Effector CD4-positive, alpha-beta T cell (primary cell): ENCODE measurements around the gene DICER1.
"Not testable (repeated sequence)": the region's sequence is repeated elsewhere in the genome, so short reads cannot be mapped to it uniquely, and the experiment has no call there.

Source experiments
- DNase-seq: peaks from one replicate; pipeline ENCODE4 v3.0.0-alpha.2; 2020
- total RNA-seq: gene quantifications from one replicate; lab custom pipeline; 2026; lab: John Stamatoyannopoulos, UW

DICER1 gene, protein sequence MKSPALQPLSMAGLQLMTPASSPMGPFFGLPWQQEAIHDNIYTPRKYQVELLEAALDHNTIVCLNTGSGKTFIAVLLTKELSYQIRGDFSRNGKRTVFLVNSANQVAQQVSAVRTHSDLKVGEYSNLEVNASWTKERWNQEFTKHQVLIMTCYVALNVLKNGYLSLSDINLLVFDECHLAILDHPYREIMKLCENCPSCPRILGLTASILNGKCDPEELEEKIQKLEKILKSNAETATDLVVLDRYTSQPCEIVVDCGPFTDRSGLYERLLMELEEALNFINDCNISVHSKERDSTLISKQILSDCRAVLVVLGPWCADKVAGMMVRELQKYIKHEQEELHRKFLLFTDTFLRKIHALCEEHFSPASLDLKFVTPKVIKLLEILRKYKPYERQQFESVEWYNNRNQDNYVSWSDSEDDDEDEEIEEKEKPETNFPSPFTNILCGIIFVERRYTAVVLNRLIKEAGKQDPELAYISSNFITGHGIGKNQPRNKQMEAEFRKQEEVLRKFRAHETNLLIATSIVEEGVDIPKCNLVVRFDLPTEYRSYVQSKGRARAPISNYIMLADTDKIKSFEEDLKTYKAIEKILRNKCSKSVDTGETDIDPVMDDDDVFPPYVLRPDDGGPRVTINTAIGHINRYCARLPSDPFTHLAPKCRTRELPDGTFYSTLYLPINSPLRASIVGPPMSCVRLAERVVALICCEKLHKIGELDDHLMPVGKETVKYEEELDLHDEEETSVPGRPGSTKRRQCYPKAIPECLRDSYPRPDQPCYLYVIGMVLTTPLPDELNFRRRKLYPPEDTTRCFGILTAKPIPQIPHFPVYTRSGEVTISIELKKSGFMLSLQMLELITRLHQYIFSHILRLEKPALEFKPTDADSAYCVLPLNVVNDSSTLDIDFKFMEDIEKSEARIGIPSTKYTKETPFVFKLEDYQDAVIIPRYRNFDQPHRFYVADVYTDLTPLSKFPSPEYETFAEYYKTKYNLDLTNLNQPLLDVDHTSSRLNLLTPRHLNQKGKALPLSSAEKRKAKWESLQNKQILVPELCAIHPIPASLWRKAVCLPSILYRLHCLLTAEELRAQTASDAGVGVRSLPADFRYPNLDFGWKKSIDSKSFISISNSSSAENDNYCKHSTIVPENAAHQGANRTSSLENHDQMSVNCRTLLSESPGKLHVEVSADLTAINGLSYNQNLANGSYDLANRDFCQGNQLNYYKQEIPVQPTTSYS (N-terminal part only)
- 168 reads per million, percentile 90 among the genes with 10 or more reads in this experiment for total RNA-seq

- DNase-seq = peak; percentile 92
These were observed at the start of gene DICER1 for GRCh38 chr14:95157327-95158189. Gene DICER1 (minus strand): TSS chr14:95157529. CDS start chr14:95133458, 24,071 bp downstream.

DNA sequence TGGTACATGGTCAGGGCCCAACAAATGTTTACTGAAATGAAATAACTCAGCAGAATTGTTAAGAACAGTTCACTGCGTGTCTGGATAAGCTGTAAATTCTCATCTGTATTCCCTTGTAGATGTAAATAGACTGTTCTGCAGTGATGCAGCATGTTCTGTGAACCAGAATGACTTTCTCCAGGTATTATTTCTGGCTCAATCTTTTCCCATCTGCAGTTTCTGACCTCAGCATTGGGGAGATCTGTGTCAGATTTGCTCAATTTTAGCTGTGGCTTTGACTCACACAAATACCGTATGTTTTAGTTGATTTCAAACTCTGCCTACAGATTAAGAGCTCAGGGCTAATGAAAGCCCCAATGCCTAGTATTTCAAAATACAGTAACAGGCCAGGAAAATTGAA, 49.2 kb upstream of the DICER1 start:
- DNase-seq = no peak

- DNase-seq = no peak
These were observed 47.4 kb upstream of the DICER1 start for GRCh38 chr14:95204705-95205104.

- DNase-seq = not testable (repeated sequence)
These were observed 44.4 kb upstream of the DICER1 start for GRCh38 chr14:95201745-95202144.

GRCh38 chr14:95200404-95200803, 43.1 kb upstream of the DICER1 start:
- no peak for DNase-seq

DNA sequence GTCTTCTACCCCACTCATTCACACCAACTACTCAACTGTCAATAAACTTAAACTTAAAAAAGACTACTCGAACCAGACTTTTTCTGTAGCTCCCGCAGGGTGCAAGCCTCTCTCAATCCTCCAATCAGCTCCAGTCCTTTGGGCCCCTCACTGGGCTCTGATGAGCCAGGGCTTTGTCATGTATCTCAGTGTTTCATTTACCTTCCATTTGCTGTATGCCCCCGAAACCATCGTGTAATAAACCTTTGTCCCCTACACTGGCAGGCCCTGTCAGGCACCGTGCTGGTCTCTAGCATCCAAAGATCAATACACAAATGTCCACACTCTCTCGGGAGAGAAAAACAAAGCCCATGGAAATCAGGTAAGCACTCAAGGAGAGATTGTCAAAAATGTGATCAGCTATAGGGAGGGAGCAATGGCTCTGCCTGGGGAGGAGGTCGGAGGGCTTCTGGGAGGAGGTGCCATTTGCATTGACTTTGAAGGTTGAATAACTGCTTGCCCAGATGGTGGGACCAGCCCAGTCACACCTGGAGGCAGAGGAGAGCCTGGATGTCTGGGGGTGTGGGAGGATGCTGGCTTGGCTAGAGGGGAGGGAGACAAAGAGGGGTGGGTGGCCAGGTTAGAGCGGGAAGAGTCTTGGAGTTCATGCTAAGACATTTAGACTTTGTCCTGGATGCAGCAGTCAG, 42.1 kb upstream of the DICER1 start:
- no peak for DNase-seq

DNA sequence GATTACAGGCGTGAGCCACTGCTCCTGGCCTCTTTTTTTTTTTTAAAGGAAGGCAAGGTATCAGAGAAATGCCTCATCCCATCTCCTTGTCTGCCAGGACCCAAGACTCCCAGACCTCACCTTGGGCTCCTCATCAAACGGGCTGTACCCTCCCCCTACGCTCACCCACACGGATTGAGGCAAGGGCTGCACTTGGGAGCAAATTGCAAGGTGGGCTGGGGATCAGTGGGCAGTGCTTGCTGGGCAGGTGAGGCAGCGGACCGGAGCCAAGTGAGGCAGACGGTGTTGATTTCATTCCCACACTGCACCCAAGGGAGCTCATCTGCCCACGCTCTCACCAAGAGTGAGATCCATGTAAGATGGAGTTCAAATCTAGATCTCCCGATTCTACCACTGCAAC, 41.0 kb upstream of the DICER1 start:
- no peak for DNase-seq

- DNase-seq = no peak
These were observed 40.2 kb upstream of the DICER1 start for GRCh38 chr14:95197551-95197950.

- DNase-seq = no peak
These were observed 39.7 kb upstream of the DICER1 start for GRCh38 chr14:95196826-95197545.

GRCh38 chr14:95196268-95196667, 38.9 kb upstream of the DICER1 start:
- DNase-seq = no peak

GRCh38 chr14:95195031-95195430, 37.7 kb upstream of the DICER1 start:
- DNase-seq = no peak

DNA sequence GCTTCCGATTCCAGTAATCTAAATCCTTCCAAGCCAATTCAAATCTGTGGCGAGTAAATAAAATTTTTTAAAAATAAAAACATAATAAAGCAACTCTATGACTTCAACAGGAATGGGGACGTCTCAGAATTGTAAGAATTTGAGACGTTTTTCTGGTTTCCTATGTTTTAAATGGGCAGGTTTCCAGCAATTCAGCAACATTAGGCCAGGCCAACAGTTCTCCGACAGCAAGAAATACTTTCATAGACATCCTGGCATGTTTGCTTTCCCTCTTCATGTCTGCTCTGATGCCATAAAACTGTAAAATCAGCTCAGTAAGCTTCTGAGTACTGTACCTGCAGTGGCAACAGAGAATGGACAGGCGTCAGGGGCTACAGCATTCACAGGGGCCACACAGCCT, 35.8 kb upstream of the DICER1 start:
- DNase-seq = no peak

DNA sequence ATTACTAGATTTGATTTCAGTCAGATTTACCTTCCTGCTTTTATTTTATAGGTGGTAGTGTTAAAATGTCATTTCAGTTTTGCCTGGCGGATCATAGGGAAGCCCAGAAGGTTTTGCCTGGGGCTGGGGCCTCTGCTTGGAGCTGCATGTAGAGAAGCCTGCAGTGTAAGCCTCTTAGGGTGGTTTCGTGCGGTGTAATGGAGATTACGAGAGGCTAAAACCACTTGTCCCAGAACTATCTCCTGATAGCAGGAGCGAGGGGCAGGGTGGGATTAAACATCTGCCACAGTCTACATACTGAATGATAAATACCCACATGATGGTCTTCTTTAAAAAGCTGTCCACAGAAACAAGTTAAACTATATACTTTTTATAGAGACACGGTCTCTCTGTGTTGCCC, 35.0 kb upstream of the DICER1 start:
- DNase-seq = no peak

DNA sequence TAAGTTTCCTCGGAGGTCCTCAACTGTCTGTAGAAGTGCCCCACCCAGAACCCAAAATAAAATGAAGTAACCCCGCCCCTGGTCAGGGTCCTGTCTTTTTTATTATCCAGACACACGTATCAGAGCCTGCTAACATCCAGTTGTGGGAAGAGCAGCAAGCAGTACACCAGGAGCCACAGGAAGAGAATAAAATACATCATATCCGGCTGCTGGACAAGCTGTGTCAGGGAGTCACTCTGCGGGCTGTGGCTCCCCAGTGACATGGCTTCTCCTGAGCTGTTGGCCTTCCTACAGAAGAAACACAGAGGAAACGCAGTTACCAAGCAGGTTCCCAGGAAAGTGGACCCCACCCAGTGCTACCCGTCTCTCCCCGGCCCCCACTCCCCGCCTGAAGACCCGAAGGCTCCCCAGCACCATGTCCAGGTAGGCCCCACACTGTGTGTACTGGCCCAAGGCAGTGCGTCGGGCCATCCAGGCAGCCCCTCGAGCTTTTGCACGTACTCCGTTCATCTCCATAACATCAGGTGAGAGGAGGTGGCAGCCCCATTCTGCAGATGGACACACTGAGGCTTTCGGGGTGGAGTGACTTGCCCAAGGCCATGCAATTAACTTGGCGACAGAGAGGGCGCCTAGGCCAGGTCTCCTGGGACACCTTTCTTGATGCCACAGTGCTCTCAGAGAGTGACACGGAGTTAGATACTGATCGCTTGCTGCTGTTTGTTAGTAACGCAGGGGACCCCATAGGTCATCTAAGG, 34.3 kb upstream of the DICER1 start:
- no peak for DNase-seq

DNA sequence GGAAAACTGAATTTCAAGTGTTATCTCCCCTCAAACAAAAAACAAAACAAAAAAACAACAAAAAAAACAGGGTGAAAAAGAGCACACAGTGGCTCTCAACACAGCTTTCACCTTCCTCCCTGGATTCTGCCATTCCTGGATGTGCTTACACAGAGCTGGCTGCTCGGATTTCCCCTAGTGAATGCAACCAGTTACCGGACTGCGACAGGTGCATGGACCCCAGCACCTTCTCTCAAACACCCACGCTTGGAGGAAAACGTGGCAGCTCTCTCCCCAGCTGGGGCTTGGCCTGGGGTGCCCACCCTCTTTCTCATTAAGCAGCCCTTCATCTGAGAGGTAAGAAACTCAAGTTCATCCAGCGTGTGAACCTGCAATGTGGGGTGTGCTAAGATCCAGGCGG, 33.5 kb upstream of the DICER1 start:
- no peak for DNase-seq

DNA sequence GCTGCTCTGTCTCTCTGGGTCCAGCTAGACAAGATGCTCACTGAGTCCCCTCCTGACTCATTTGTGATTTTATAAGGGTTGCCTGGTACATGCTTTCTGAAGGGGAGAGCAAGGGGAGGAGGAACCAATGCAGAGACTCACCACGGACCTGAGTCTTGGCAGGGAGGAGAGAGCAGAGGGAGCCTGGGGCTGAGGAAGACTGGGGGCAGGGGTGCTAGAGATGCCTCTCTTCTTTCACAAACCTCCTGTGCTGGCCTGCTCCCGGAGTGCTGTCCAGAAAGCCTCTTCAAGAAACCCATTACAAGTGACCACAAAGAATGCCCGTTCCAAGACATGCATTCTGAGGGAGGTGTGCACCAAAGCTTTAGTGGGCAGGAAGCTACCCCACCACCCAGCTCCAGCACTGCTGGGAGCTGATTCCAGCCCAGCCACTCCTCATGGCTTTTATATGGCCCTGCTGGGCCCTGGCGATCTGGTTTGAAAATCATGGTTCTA, 33.1 kb upstream of the DICER1 start:
- DNase-seq = no peak

GRCh38 chr14:95189367-95190132, 32.2 kb upstream of the DICER1 start:
- no peak for DNase-seq

DNA sequence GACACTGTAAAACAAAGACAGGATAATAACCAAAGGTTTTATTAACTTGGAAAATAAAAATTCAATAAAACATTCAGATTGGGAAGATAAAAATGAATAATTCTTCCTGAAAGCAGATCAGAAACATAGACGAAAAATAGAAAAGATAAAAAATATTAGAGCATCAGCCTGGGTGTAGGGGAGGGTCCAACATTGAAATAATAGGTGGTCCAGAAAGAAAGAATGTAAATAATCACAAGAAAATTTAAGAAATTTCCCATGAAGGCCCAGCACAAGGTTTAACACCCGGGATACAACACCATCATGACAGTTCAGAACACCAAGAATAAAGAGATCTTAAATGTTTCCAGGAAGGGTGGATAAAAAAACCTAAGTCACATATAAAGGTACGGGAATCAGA, 31.1 kb upstream of the DICER1 start:
- DNase-seq = no peak
